Vagina (tissue), 2 donors: Measurements from ENCODE around the gene GALNTL6. TPM values are rescaled to one million over a fixed set of nuclear protein-coding genes. Genes with fewer than 3 reads are reported as not detected.

Experiments used
- DNase-seq, 2 donors: peaks; one replicate each; pipeline ENCODE4 v3.0.0-alpha.2; 2017; ENCODE audit errors: extremely low spot score in 2 of 2
- H3K27ac ChIP-seq: fragments of 200-600 bp; sonication (generic); one replicate; pipeline ENCODE4 v1.5.1; 2019
- H3K27me3 ChIP-seq: fragments of 200-600 bp; sonication (generic); one replicate; pipeline ENCODE4 v1.5.1; 2019
- H3K36me3 ChIP-seq, 2 donors: fragments of 200-600 bp; sonication (generic); one replicate each; pipeline ENCODE4 v1.5.1; 2017 to 2019
- H3K4me1 ChIP-seq: fragments of 200-600 bp; sonication (generic); one replicate; pipeline ENCODE4 v1.5.1; 2019
- H3K4me3 ChIP-seq, 2 donors: fragments of 200-600 bp; sonication (generic); 1 replicate in 1 of 2; 2 replicates in 1 of 2; pipeline ENCODE4 v1.5.1; 2016 to 2019
- H3K9me3 ChIP-seq: fragments of 200-600 bp; sonication (generic); one replicate; pipeline ENCODE4 v1.5.1; 2019
- POLR2A ChIP-seq, 2 donors: fragments of 450-650 bp; IDR thresholded peaks; one replicate each; pipeline ENCODE4 v1.6.1; 2017; ENCODE audit warnings: antibody characterized with exemption in 2 of 2, mild to moderate bottlenecking in 2 of 2, moderate library complexity in 2 of 2
- POLR2AphosphoS5 ChIP-seq, 2 donors: sonication (generic); formaldehyde crosslinking; IDR thresholded peaks; one replicate each; pipeline ENCODE4 v1.9.0; 2017; ENCODE audit warnings: antibody characterized with exemption in 2 of 2, mild to moderate bottlenecking in 2 of 2, low read depth in 1 of 2; ENCODE audit not compliant: insufficient read depth in 1 of 2
- intact Hi-C: fragments of 100-400 bp; cut with DNase I; formaldehyde crosslinking; loops from one replicate; pipeline ENCODE4 v1.15.1; 2023
- total RNA-seq: library from RNA; depleted of rRNA; stranded (reverse); fragments of >200 nt; gene quantifications from one replicate; pipeline ENCODE4 v1.2.3, GENCODE V29; 2016
- TF ChIP-seq, protein P1 (sequence below), 3 experiments: fragments of 450-650 bp in 2 of 3; fragments of 200-600 bp in 1 of 3; sonication (generic) in 1 of 3; IDR thresholded peaks; one replicate each; pipeline ENCODE4 v1.5.1; 2017 to 2019; ENCODE audit warnings: antibody characterized with exemption in 3 of 3, mild to moderate bottlenecking in 2 of 3, moderate library complexity in 2 of 3

The GALNTL6 gene
- total RNA-seq, 1 donor from 2014 or later = 0.74 TPM

DNA sequence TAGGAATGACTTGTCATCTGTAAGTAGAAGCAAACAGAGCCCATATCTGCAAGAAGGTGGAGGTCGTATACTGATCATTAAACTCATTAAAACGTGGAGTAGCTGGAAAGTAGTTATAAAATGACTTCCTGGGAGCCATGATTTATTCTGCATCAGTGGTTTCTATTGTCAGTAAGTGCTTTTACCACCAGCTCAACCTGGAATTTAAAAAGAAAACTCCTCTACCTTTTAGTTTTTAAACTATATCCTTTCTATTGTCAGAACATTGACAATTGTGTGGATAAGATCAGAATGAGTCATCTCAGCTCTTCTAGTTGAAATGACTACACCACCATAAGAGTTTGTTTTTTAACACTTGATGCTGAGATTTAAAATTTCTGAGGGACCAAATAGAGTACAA lies 704.2 kb downstream of the GALNTL6 start:
- H3K36me3 ChIP-seq = no peaks in the 10 kb centered on the region
- TF ChIP-seq POLR2AphosphoS5 (IDR thresholded peaks at IDR 0.05; ENCODE audit: insufficient read depth in 1 of 2, low read depth in 1 of 2) (no peak), POLR2A (IDR thresholded peaks at IDR 0.05) (no peak)
- TF ChIP-seq, protein P1, sequence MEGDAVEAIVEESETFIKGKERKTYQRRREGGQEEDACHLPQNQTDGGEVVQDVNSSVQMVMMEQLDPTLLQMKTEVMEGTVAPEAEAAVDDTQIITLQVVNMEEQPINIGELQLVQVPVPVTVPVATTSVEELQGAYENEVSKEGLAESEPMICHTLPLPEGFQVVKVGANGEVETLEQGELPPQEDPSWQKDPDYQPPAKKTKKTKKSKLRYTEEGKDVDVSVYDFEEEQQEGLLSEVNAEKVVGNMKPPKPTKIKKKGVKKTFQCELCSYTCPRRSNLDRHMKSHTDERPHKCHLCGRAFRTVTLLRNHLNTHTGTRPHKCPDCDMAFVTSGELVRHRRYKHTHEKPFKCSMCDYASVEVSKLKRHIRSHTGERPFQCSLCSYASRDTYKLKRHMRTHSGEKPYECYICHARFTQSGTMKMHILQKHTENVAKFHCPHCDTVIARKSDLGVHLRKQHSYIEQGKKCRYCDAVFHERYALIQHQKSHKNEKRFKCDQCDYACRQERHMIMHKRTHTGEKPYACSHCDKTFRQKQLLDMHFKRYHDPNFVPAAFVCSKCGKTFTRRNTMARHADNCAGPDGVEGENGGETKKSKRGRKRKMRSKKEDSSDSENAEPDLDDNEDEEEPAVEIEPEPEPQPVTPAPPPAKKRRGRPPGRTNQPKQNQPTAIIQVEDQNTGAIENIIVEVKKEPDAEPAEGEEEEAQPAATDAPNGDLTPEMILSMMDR (IDR thresholded peaks at IDR 0.05) = no peak
- DNase-seq = no peak
- no peaks in the 10 kb centered on the region for H3K9me3 ChIP-seq
- intact Hi-C loops = no loop called here
- no peak overlapping the region for H3K4me3 ChIP-seq
- no peaks in the 10 kb centered on the region for H3K27me3 ChIP-seq
- H3K4me1 ChIP-seq = no peaks in the 10 kb centered on the region
- no peak overlapping the region for H3K27ac ChIP-seq

DNA sequence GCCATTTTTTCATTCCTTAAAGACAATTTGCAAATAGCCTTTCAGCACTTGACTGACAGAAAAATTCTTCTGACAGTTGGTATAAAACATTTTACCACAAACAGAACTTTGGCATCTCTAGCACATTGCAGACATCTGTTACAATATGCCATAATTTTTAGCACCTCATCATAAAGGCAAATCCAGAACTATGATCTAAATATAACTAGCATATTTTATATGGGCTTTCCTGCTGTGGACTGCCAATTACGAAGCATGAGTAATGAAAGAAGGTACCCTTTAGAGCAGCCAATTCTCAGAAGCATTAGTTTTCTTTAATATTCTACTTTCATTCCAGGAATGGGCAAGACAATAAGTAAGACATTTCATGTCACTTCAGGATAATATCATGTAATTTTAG lies 708.0 kb downstream of the GALNTL6 start:
- TF ChIP-seq, protein P1 (IDR thresholded peaks at IDR 0.05) = no peak
- TF ChIP-seq POLR2AphosphoS5 (IDR thresholded peaks at IDR 0.05; ENCODE audit: insufficient read depth in 1 of 2, low read depth in 1 of 2) (no peak), POLR2A (IDR thresholded peaks at IDR 0.05) (no peak)
- Histone ChIP-seq H3K9me3 (no peaks in the 10 kb centered on the region), H3K4me1 (no peaks in the 10 kb centered on the region), H3K4me3 (no peak overlapping the region), H3K27me3 (no peaks in the 10 kb centered on the region), H3K36me3 (no peaks in the 10 kb centered on the region), H3K27ac (no peak overlapping the region)
- no peak for DNase-seq
- intact Hi-C loops = no loop called here

DNA sequence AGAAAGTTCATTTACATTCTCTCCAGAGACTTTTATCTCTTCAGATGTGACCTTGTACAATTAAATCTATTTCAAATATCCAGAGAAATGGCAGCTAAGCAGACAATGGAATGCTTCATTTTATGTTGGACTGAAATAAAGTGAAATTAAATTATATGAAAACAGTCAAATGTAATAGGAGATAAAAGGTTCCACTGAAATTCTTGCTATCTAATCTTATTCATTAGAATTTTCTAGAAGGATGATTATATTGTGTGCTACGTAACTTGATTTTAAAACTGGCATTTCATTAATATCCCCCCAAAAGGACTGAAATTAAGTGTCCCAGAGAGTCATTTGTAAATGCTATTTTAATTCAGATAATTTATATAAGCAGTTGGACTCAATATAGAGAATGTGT lies 708.5 kb downstream of the GALNTL6 start:
- no peaks in the 10 kb centered on the region for H3K36me3 ChIP-seq
- intact Hi-C loops = no loop called here
- no peak for DNase-seq
- H3K4me1 ChIP-seq = no peaks in the 10 kb centered on the region
- H3K9me3 ChIP-seq = no peaks in the 10 kb centered on the region
- H3K27ac ChIP-seq = no peak overlapping the region
- H3K4me3 ChIP-seq = no peak overlapping the region
- H3K27me3 ChIP-seq = no peaks in the 10 kb centered on the region
- no peak for TF ChIP-seq POLR2AphosphoS5 (IDR thresholded peaks at IDR 0.05; ENCODE audit: insufficient read depth in 1 of 2, low read depth in 1 of 2)
- TF ChIP-seq, protein P1 (IDR thresholded peaks at IDR 0.05) = no peak
- TF ChIP-seq POLR2A (IDR thresholded peaks at IDR 0.05) = no peak

DNA sequence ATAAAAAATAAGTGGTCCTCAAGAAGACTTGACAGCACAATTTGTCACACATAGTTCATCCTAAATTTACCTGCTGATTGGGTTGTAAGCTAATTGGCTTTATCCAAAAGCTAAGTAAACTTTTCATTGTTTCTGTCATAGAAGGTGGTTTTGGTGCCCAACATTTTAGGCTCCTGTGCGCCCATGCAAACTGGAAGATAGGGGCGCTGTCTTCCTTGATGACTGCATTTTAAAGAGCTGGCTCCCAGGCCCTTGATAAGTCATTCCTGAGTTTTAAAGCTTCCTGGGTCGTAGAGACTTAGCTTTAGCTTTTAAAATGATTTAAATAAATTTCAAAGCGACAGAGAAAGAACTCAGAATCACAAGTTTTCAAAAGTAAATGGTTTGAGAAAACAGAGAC lies 730.0 kb downstream of the GALNTL6 start:
- no peak for DNase-seq
- H3K9me3 ChIP-seq = no peaks in the 10 kb centered on the region
- H3K27ac ChIP-seq = no peak overlapping the region
- TF ChIP-seq POLR2A (IDR thresholded peaks at IDR 0.05) = no peak
- TF ChIP-seq POLR2AphosphoS5 (IDR thresholded peaks at IDR 0.05; ENCODE audit: insufficient read depth in 1 of 2, low read depth in 1 of 2) = no peak
- TF ChIP-seq, protein P1 (IDR thresholded peaks at IDR 0.05) = no peak
- H3K4me1 ChIP-seq = no peaks in the 10 kb centered on the region
- intact Hi-C loops = no loop called here
- no peaks in the 10 kb centered on the region for H3K27me3 ChIP-seq
- no peaks in the 10 kb centered on the region for H3K36me3 ChIP-seq
- H3K4me3 ChIP-seq = no peak overlapping the region

DNA sequence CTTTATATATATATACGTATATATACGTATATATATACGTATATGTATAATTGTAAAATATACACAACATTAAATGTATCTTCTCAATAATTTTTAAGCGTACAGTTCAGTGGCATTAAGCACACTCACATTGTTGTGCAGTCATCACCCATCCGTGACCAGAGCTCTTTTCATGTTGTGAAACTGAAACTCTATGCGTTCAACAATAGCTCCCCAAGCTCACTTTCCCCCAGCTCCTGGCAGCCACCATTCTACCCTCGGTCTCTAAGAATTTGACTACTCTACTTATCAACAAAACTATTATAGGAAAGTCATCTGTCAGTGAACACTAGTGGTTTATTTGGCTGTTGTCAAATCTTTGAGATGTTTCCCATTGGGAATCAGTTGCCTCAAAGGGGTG lies 733.6 kb downstream of the GALNTL6 start:
- no peak overlapping the region for H3K4me3 ChIP-seq
- intact Hi-C loops = no loop called here

More for the DNA sequence above, 733.6 kb downstream of the GALNTL6 start:
- Histone ChIP-seq H3K4me1 (no peaks in the 10 kb centered on the region), H3K27ac (no peak overlapping the region), H3K9me3 (no peaks in the 10 kb centered on the region), H3K36me3 (no peaks in the 10 kb centered on the region), H3K27me3 (no peaks in the 10 kb centered on the region)
- no peak for DNase-seq
- TF ChIP-seq POLR2A (IDR thresholded peaks at IDR 0.05) = no peak
- TF ChIP-seq, protein P1 (IDR thresholded peaks at IDR 0.05) = no peak
- no peak for TF ChIP-seq POLR2AphosphoS5 (IDR thresholded peaks at IDR 0.05; ENCODE audit: insufficient read depth in 1 of 2, low read depth in 1 of 2)
